ENCODE data around the gene CRYGS.

CRYGS gene

DNA sequence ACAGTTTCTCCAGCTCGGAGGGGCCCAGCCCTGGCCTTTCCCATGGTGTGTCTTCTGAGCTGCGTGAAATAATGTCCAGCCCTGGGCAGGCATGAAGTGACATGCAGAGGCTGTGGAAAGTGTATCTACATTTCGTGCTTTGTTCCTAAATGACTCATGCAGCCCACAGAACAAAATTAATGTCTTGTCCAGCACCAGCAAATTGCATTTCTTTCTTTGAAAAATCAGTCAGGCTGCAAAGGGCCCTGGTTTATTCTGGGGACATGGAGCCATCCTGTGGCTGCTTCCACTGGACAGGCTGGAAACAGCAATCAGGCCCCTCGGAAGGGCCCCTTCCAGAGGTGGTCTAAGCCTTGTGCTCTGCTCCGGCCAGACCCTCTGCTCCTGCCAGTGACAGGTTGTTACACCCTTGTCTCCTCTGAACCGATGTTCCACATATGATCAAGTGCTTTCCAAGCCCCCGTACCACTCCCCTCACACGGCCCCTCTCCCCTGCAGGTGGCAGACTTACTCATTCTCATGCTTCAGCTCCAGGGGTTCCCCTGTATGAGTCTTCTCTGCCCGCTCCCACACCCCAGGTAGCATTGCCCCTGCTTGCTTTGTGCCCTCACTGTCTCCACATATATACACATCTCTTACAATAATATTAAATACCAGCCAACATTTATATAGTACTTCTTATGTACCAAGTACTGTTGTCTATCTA, 33.7 kb downstream of the CRYGS start:
- no peaks in the 10 kb centered on the region for H3F3A ChIP-seq (ENCODE audit: control insufficient read depth, insufficient read depth)
- no peak overlapping the region for H3K27ac ChIP-seq (ENCODE audit: low read depth, low read length)
- TF ChIP-seq, protein P1, sequence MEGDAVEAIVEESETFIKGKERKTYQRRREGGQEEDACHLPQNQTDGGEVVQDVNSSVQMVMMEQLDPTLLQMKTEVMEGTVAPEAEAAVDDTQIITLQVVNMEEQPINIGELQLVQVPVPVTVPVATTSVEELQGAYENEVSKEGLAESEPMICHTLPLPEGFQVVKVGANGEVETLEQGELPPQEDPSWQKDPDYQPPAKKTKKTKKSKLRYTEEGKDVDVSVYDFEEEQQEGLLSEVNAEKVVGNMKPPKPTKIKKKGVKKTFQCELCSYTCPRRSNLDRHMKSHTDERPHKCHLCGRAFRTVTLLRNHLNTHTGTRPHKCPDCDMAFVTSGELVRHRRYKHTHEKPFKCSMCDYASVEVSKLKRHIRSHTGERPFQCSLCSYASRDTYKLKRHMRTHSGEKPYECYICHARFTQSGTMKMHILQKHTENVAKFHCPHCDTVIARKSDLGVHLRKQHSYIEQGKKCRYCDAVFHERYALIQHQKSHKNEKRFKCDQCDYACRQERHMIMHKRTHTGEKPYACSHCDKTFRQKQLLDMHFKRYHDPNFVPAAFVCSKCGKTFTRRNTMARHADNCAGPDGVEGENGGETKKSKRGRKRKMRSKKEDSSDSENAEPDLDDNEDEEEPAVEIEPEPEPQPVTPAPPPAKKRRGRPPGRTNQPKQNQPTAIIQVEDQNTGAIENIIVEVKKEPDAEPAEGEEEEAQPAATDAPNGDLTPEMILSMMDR (IDR thresholded peaks at IDR 0.05; ENCODE audit: low read depth, low read length, poor library complexity, severe bottlenecking): peak; percentile 28
- no peak for TF ChIP-seq EZH2phosphoT487 (IDR thresholded peaks at IDR 0.05; ENCODE audit: borderline replicate concordance, low read length)
- H3K79me2 ChIP-seq (ENCODE audit: control insufficient read depth, low read length): no peaks in the 10 kb centered on the region
- no peaks in the 10 kb centered on the region for H4K20me1 ChIP-seq (ENCODE audit: control insufficient read depth, insufficient read depth, low read depth, low read length)
- H3K4me3 ChIP-seq (ENCODE audit: low read length): no peak overlapping the region
- H3K4me1 ChIP-seq (ENCODE audit: control insufficient read depth, low read length): peaks cover 10% of the 10 kb centered on the region
- H3K9me3 ChIP-seq (ENCODE audit: control insufficient read depth, insufficient read depth, low read length): no peaks in the 10 kb centered on the region
- H3K4me2 ChIP-seq (ENCODE audit: low read length): no peak overlapping the region
- H3K9me2 ChIP-seq (replicated peaks; ENCODE audit: control insufficient read depth, low read length): no peaks in the 10 kb centered on the region
- no peaks in the 10 kb centered on the region for H3K36me3 ChIP-seq (ENCODE audit: control insufficient read depth, low read length)
- no peaks in the 10 kb centered on the region for H3K27me3 ChIP-seq (ENCODE audit: control insufficient read depth, low read length)

DNA sequence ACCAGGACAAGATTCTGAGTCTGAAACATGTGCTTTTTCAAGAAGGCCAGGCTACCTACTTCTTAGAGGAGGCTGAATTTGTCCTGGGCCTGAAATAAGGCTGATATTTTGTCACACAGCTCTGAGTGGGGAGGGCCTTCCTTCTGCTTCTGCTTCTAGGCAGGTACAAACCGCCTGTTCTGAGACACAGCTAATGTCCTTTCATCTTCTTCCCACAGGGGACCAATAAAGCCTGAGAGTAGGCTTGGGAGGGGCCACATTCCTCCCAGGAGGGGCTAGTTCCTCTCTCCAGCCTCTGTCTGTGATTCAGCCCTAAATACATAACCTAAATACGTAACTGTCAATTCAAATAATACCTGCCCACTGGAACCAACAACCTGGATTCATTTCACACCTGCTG, 34.8 kb downstream of the CRYGS start:
- no peaks in the 10 kb centered on the region for H3K9me3 ChIP-seq (ENCODE audit: control insufficient read depth, insufficient read depth, low read length)
- no peak overlapping the region for H3K27ac ChIP-seq (ENCODE audit: low read depth, low read length)
- H3F3A ChIP-seq (ENCODE audit: control insufficient read depth, insufficient read depth): no peaks in the 10 kb centered on the region
- H3K4me1 ChIP-seq (ENCODE audit: control insufficient read depth, low read length): no peaks in the 10 kb centered on the region
- H3K36me3 ChIP-seq (ENCODE audit: control insufficient read depth, low read length): no peaks in the 10 kb centered on the region
- H3K4me3 ChIP-seq (ENCODE audit: low read length): no peak overlapping the region
- no peak for TF ChIP-seq EZH2phosphoT487 (IDR thresholded peaks at IDR 0.05; ENCODE audit: borderline replicate concordance, low read length)
- TF ChIP-seq, protein P1 (IDR thresholded peaks at IDR 0.05; ENCODE audit: low read depth, low read length, poor library complexity, severe bottlenecking): no peak
- H4K20me1 ChIP-seq (ENCODE audit: control insufficient read depth, insufficient read depth, low read depth, low read length): no peaks in the 10 kb centered on the region
- no peaks in the 10 kb centered on the region for H3K79me2 ChIP-seq (ENCODE audit: control insufficient read depth, low read length)
- H3K4me2 ChIP-seq (ENCODE audit: low read length): no peak overlapping the region
- no peaks in the 10 kb centered on the region for H3K9me2 ChIP-seq (replicated peaks; ENCODE audit: control insufficient read depth, low read length)
- H3K27me3 ChIP-seq (ENCODE audit: control insufficient read depth, low read length): no peaks in the 10 kb centered on the region

- Histone ChIP-seq H3K4me3 (ENCODE audit: low read length) (no peak overlapping the region), H3K79me2 (ENCODE audit: control insufficient read depth, low read length) (no peaks in the 10 kb centered on the region), H3K27me3 (ENCODE audit: control insufficient read depth, low read length) (peaks cover 18% of the 10 kb centered on the region), H3K9me2 (replicated peaks; ENCODE audit: control insufficient read depth, low read length) (no peaks in the 10 kb centered on the region), H3K4me2 (ENCODE audit: low read length) (no peak overlapping the region), H4K20me1 (ENCODE audit: control insufficient read depth, insufficient read depth, low read depth, low read length) (no peaks in the 10 kb centered on the region), H3F3A (ENCODE audit: control insufficient read depth, insufficient read depth) (no peaks in the 10 kb centered on the region), H3K4me1 (ENCODE audit: control insufficient read depth, low read length) (no peaks in the 10 kb centered on the region), H3K36me3 (ENCODE audit: control insufficient read depth, low read length) (no peaks in the 10 kb centered on the region), H3K27ac (ENCODE audit: low read depth, low read length) (no peak overlapping the region), H3K9me3 (ENCODE audit: control insufficient read depth, insufficient read depth, low read length) (no peaks in the 10 kb centered on the region)
- TF ChIP-seq EZH2phosphoT487 (IDR thresholded peaks at IDR 0.05; ENCODE audit: borderline replicate concordance, low read length): no peak
- TF ChIP-seq, protein P1 (IDR thresholded peaks at IDR 0.05; ENCODE audit: low read depth, low read length, poor library complexity, severe bottlenecking): no peak
Measured at GRCh38 chr3:186506857-186507256, 37.3 kb downstream of the CRYGS start.
